VCaP (cell line): ENCODE measurements around the gene HSPA9.
A peak's percentile ranks its signal among the peaks of the same experiment; 100 is the strongest.

Experiments
- H3K27ac ChIP-seq: fragments of 450-650 bp; 2 replicates; pipeline ENCODE4 v1.5.1; 2017
- TF ChIP-seq, protein P1 (sequence below): fragments of 450-650 bp; conservative IDR thresholded peaks from 2 replicates; pipeline ENCODE4 v1.5.1; 2017; ENCODE audit warnings: mild to moderate bottlenecking, moderate library complexity

The HSPA9 gene

DNA sequence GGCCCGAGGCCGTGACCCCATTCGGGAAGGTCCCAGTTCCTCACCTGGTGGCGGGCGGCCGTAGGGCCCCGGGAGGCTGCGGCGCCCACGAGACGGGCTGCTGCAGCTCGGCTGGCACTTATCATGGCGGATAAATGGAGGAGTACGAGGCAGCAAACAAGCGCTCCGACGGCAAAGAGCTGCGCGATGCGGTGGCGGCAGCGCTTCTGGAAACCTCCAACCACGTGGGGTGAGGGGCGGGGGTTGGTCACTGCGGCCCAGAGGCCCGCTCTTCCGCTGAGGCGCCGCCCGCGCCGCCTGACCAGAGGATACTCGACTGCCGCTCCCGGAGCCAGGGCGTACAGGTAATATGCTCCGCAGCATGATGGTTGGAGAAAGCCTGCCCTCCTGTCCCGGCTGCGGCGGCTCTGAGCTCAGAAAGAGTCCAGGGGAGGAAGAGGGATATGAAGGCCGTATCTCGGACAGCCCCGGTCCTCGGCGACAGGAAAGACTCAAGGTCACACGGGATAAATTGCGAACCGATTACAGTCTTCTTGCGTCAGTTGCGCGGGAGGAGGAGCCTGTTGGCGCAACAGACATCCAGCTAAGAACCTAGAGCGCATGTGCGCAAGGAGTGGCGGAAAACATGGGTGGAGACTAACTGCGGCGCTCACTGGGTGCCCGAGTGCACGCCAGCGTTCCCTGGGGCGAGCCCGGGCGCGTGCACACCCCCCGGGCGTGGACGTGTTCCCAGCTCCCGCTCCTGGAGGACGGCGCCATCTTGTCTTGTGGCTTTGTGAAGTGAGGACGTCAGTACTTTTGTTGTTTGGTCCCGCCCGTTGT is at the start of gene HSPA9:
Gene HSPA9, minus strand, starts transcription at position 208 of the 822 bp plus-strand sequence. Its CDS starts 83 bp downstream, at position 125.
- TF ChIP-seq, protein P1, sequence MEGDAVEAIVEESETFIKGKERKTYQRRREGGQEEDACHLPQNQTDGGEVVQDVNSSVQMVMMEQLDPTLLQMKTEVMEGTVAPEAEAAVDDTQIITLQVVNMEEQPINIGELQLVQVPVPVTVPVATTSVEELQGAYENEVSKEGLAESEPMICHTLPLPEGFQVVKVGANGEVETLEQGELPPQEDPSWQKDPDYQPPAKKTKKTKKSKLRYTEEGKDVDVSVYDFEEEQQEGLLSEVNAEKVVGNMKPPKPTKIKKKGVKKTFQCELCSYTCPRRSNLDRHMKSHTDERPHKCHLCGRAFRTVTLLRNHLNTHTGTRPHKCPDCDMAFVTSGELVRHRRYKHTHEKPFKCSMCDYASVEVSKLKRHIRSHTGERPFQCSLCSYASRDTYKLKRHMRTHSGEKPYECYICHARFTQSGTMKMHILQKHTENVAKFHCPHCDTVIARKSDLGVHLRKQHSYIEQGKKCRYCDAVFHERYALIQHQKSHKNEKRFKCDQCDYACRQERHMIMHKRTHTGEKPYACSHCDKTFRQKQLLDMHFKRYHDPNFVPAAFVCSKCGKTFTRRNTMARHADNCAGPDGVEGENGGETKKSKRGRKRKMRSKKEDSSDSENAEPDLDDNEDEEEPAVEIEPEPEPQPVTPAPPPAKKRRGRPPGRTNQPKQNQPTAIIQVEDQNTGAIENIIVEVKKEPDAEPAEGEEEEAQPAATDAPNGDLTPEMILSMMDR: no peak

DNA sequence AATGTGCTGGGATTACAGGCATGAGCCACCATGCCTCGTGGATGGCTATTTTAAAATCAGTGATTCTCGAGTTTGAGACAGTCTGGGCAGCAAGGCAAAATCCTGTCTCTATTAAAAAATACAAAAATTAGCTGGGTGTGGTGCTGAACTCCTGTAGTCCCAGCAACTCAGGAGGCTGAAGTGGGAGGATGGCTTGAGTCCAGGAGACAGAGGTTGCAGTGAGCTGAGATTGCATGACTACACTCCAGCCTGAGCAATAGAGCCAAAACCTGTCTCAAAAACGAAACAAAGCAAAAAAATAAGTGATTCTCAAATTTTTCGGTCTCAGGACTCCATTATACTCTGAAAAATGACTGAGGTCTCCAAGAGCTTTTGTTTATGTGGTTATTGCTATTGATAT is 47.9 kb upstream of the HSPA9 start:
- TF ChIP-seq, protein P1: no peak
- no peak overlapping the region for H3K27ac ChIP-seq

More for the DNA sequence above, at the start of gene HSPA9:
- peak within 1 kb of the TSS; percentile 100 for H3K27ac ChIP-seq

DNA sequence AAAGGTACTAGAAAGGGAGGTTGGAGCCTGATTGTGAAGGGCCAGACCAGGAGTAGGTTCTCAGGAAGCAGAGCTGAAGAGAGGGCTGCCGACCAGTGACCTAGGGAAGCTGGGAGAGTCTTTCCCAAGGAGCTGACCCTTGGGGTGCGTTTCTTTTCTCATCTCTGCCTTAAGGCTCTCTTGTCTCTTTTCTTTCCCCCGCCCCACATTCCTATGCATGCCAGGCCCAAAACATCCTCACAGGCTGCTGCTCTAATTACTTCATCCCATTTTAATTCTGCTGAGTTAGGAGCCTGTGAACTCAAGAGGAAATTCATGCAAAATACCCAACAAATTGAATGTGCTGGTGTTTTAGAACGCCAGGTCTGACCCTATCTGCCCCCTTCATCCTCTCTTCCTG is 46.9 kb upstream of the HSPA9 start:
- H3K27ac ChIP-seq: no peak overlapping the region
- TF ChIP-seq, protein P1: no peak

DNA sequence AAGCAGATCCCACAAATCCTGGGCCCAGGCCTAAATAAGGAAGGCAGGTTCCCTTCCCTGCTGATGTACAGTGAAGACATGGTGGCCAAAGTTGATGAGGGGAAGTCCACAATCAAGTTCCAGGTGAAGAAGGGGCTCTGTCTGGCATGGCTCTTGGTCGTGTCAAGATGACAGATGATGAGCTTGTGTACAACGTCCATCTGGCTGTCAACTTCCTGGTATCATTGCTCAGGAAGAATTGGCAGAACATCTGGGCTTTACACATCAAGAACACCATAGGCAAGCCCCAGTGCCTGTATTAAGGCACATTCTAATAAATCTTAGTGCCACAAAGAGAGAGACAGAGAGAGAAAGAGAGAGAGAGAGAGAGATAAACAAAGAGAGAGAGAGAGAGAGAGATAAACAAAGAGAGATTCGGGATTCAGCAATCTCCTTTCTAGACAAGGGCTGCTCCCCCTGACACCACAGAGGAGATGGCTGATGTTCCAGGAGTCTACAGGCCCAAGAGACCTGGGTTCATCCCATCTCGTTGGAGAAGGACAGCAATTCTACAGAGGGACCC is 45.5 kb upstream of the HSPA9 start:
- no peak overlapping the region for H3K27ac ChIP-seq
- TF ChIP-seq, protein P1: no peak

DNA sequence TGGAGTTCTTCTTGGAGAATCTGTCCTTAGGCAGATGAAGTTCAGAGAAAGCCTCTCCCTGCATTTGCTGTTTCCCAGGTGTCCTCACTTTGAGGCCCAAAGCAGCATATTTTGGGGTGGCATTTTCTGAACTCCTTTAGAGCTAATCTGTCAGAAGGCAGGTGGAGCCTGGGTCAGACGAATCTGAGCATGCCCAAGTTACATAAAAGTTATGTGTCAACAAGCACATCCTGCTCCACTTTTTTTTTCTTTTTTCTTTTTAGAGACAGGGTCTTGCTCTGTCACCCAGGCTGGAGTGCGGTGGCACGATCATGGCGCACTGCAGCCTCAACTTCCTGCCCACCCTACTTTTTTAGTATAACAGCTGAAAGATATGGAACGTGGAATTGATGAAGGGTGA is 41.3 kb upstream of the HSPA9 start:
- no peak overlapping the region for H3K27ac ChIP-seq
- TF ChIP-seq, protein P1: no peak

DNA sequence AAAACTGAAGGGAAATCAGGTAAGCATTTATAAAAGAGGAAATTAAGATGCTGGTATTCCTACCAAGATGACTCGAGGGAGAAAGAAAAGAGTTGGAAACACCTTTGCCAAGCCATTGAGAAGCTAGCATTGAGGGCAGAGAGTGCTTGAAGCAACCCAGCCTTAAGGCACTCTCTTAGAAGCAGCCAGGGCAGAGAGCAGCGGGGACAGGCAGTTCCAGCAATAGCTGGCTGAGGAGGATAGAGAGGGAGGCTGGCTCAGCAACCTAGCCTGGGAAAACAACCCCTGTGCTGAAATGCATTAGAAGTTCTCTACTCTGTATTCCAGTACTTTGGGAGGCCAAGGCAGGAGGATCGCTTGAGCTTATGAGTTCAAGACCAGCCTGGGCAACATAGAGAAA is 40.3 kb upstream of the HSPA9 start:
- TF ChIP-seq, protein P1: no peak
- H3K27ac ChIP-seq: no peak overlapping the region

DNA sequence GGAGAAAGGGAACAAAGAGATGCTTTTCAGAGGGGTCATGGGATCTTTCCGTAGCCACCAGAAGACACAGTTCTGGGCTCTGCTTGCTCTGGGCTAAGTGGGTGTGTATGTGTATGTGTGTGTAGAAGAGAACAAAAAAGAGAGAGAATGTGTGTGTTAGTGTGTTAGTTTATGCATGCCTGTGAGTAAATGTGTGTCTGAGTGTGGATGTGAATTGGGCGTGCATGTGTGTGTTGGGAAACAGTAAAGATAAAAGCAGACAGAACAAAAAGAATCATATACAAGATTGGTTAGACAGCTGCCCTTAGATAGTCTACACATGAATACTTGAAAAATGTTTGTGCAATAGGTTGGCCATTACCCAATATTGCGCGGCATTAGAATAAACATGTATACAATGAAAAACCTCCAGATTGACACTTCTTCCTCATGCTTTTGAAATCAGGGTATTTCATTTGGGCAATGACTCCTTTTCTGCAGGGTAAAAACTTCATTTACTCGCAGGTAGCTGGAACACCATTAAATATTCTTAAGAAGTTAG is 36.5 kb upstream of the HSPA9 start:
- TF ChIP-seq, protein P1: no peak
- no peak overlapping the region for H3K27ac ChIP-seq
